HepG2 (cell line): Measurements from ENCODE around the gene TMED6. TPM values are rescaled to one million over a fixed set of nuclear protein-coding genes. Genes with fewer than 3 reads are reported as not detected.

Experiments used
- ATAC-seq: fragments of 200-7000 bp; cut with Tn5 transposase; 3 replicates; pipeline ENCODE4 v1.9.1; 2020; ENCODE audit warnings: mild to moderate bottlenecking, moderate library complexity
- BruUV-seq: library from RNA; stranded (reverse); fragments of 400-500 nt; replicated peaks from 2 replicates; lab custom pipeline; 2021; lab: Mats Ljungman, UMichigan
- CTCF ChIA-PET: fragments of 300-600 bp; formaldehyde crosslinking; extraction: SDS; loops from one replicate; lab custom pipeline; 2021; ENCODE audit warnings: low total read pairs, inconsistent platforms, low intra/inter-chr PET ratio; lab: Yijun Ruan, JAX
- POLR2A ChIA-PET: fragments of 350-600 bp; sonication (Branson Sonifier 250); formaldehyde crosslinking; loops from one replicate; lab custom pipeline; 2020; ENCODE audit warnings: antibody characterized with exemption, inconsistent platforms; lab: Yijun Ruan, JAX
- DNase-seq: peaks from one replicate; pipeline ENCODE4 v3.0.0-alpha.2; 2015; ENCODE audit warnings: low spot score
- FAIRE-seq: peaks from 3 replicates; lab custom pipeline; 2011; peaks lifted over from hg19 to GRCh38; lab: Jason Lieb, UNC
- H2AFZ ChIP-seq: one replicate; pipeline ENCODE4 v1.6.1; 2011; ENCODE audit warnings: low read length, inconsistent platforms
- H3K27ac ChIP-seq: fragments of 300-600 bp; 3 replicates; pipeline ENCODE4 v1.8.0; 2011; ENCODE audit warnings: mixed run types, mild to moderate bottlenecking, mixed read lengths, low read length, inconsistent platforms; ENCODE audit not compliant: insufficient read depth; ENCODE audit errors: extremely low read length
- H3K27me3 ChIP-seq, 2 experiments: fragments of 200-600 bp in 1 of 2; 2 replicates in 1 of 2; 3 replicates in 1 of 2; pipeline versions ENCODE4 v1.6.0 to v1.8.0; 2011; ENCODE audit warnings: low read length in 2 of 2, mild to moderate bottlenecking in 2 of 2, moderate library complexity in 2 of 2, inconsistent platforms in 1 of 2; ENCODE audit not compliant: insufficient read depth in 2 of 2, control insufficient read depth in 1 of 2
- H3K36me3 ChIP-seq, 2 experiments: fragments of 200-600 bp in 1 of 2; replicated peaks in 1 of 2; 2 replicates in 1 of 2; 3 replicates in 1 of 2; pipeline versions ENCODE4 v1.5.1 to v1.8.0; 2011; ENCODE audit warnings: low read length in 2 of 2, inconsistent platforms in 1 of 2; ENCODE audit not compliant: insufficient read depth in 2 of 2, control insufficient read depth in 1 of 2
- H3K4me1 ChIP-seq: 2 replicates; pipeline ENCODE4 v1.5.1; 2012; ENCODE audit warnings: low read length, inconsistent platforms; ENCODE audit not compliant: insufficient read depth
- H3K4me2 ChIP-seq: 2 replicates; pipeline ENCODE4 v1.6.0; 2011; ENCODE audit warnings: low read depth, low read length, inconsistent platforms
- H3K4me3 ChIP-seq, 3 experiments: fragments of 200-600 bp in 1 of 3; sonication (generic), shearing (Covaris generic) in 1 of 3; replicated peaks in 1 of 3; 2 replicates each; pipeline ENCODE4 v1.5.1; 2011 to 2016; ENCODE audit warnings: low read length in 3 of 3, inconsistent platforms in 2 of 3, low read depth in 2 of 3, mild to moderate bottlenecking in 2 of 3, control low read depth in 1 of 3, mixed read lengths in 1 of 3; ENCODE audit not compliant: insufficient read depth in 1 of 3
- H3K79me2 ChIP-seq: one replicate; pipeline ENCODE4 v1.6.1; 2011; ENCODE audit warnings: low read length, inconsistent platforms; ENCODE audit not compliant: insufficient read depth
- H3K9ac ChIP-seq: 2 replicates; pipeline ENCODE4 v1.6.0; 2011; ENCODE audit warnings: mild to moderate bottlenecking, low read depth, low read length, inconsistent platforms; ENCODE audit not compliant: insufficient read depth
- H3K9me3 ChIP-seq: 2 replicates; pipeline ENCODE4 v1.5.1; 2012; ENCODE audit warnings: mild to moderate bottlenecking, low read length
- H4K20me1 ChIP-seq: 2 replicates; pipeline ENCODE4 v1.6.0; 2011; ENCODE audit warnings: inconsistent platforms, mild to moderate bottlenecking, low read length, moderate library complexity; ENCODE audit not compliant: insufficient read depth
- FOXP1 ChIP-seq, 2 experiments: fragments of 450-650 bp in 1 of 2; IDR thresholded peaks; 2 replicates each; pipeline ENCODE4 v1.6.1; 2017 to 2018; ENCODE audit warnings: antibody characterized with exemption in 1 of 2
- IKZF5 ChIP-seq: IDR thresholded peaks from 2 replicates; pipeline ENCODE4 v1.6.1; 2018; ENCODE audit warnings: missing genetic modification reagents, mild to moderate bottlenecking, missing compliant biosample characterization
- RXRB ChIP-seq: IDR thresholded peaks from 2 replicates; pipeline ENCODE4 v1.6.1; 2016; ENCODE audit warnings: borderline replicate concordance, missing genetic modification reagents, missing compliant biosample characterization
- SP4 ChIP-seq: sonication (generic); formaldehyde crosslinking; IDR thresholded peaks from 2 replicates; pipeline ENCODE4 v1.8.1; 2023; ENCODE audit warnings: mild to moderate bottlenecking, missing genetic modification reagents
- ZBTB44 ChIP-seq: sonication (generic); formaldehyde crosslinking; IDR thresholded peaks from 2 replicates; pipeline ENCODE4 v1.4.0; 2020; ENCODE audit warnings: missing genetic modification reagents
- ZNF207 ChIP-seq: fragments of 450-650 bp; IDR thresholded peaks from 2 replicates; pipeline ENCODE4 v1.6.1; 2016; ENCODE audit warnings: antibody characterized with exemption, borderline replicate concordance
- ZNF569 ChIP-seq: sonication (generic); formaldehyde crosslinking; IDR thresholded peaks from 2 replicates; pipeline ENCODE4 v1.5.0; 2020; ENCODE audit warnings: mild to moderate bottlenecking, missing genetic modification reagents, moderate library complexity, borderline replicate concordance
- WGBS: methylation state at CpG from one replicate; pipeline ENCODE4 v1.1.6; 2017; ENCODE audit warnings: low lambda C conversion rate; 5-methylcytosine and 5-hydroxymethylcytosine counted together
- in situ Hi-C: cut with HindIII; loops from 2 replicates; pipeline ENCODE4 v1.10.0; 2017; ENCODE audit warnings: low pct_unique_long_range_greater_than_20kb; ENCODE audit not compliant: extremely low pct_ligation_motif_present
- intact Hi-C: fragments of 100-400 bp; cut with micrococcal nuclease; formaldehyde crosslinking; loops from one replicate; pipeline ENCODE4 v1.10.0; 2022; ENCODE audit not compliant: unreplicated experiment
- polyA plus RNA-seq, 8 experiments: library from polyadenylated mRNA; depleted of rRNA in 3 of 8; stranded (reverse) in 7 of 8; unstranded in 1 of 8; fragments of >200 nt; fragmentation: Illumina TruSeq in 4 of 8; extraction: Trizol in 4 of 8; gene quantifications; 2 replicates each; pipeline versions ENCODE4 v1.2.1 to v1.2.3, GENCODE V29; 2011 to 2016; ENCODE audit warnings: low read depth in 4 of 8, missing spikeins in 1 of 8, mixed read lengths in 1 of 8; ENCODE audit not compliant: insufficient read depth in 1 of 8
- total RNA-seq, 5 experiments: library from RNA; depleted of rRNA; stranded (reverse); fragments of >200 nt; fragmentation: Illumina TruSeq; extraction: Trizol; gene quantifications; 2 replicates each; pipeline ENCODE4 v1.2.3, GENCODE V29; 2016; ENCODE audit warnings: low read depth in 1 of 5

TMED6 gene
- total and polyA plus RNA-seq, 2 of the 13 experiments (the other 11 are each of a cell fraction or from before 2014, with no cell fraction given): 9.8 to 14.4 TPM

- no TSS peak for BruUV-seq
- FAIRE-seq (no peak), ATAC-seq (no peak), DNase-seq (no peak)
- no peaks in the 10 kb centered on the region for H4K20me1 ChIP-seq
- no peak overlapping the region for H2AFZ ChIP-seq
- POLR2A ChIA-PET: no interaction called here
- 95% methylated on average over 1 of the region's 1 CpG for WGBS
- no peaks in the 10 kb centered on the region for H3K27me3 ChIP-seq
- H3K36me3 ChIP-seq: peaks cover 0 to 1% of the 10 kb centered on the region in 2 experiments; a peak in 2 of 5 replicates
- CTCF ChIA-PET: no interaction called here
- H3K4me1 ChIP-seq: peaks cover 18% of the 10 kb centered on the region
- H3K4me3 ChIP-seq: no peak overlapping the region
- no peaks in the 10 kb centered on the region for H3K9me3 ChIP-seq
- no peak for TF ChIP-seq ZNF569
- TF ChIP-seq SP4 (CRISPR knock-in tag): no peak
- no peak for TF ChIP-seq RXRB
- TF ChIP-seq FOXP1 (IDR thresholded peaks at IDR 0.05): no peak
- TF ChIP-seq FOXP1 (CRISPR knock-in tag; IDR thresholded peaks at IDR 0.05): no peak
- TF ChIP-seq IKZF5 (CRISPR knock-in tag): no peak
- no peak for TF ChIP-seq ZBTB44 (CRISPR knock-in tag)
- no peak for TF ChIP-seq ZNF207
- no peak overlapping the region for H3K27ac ChIP-seq
- no peak overlapping the region for H3K4me2 ChIP-seq
- no peak overlapping the region for H3K9ac ChIP-seq
- H3K79me2 ChIP-seq: no peaks in the 10 kb centered on the region
- intact Hi-C loops (no loop called here), in situ Hi-C loops (no loop called here)
These were observed 57.5 kb downstream of the TMED6 start for GRCh38 chr16:69294051-69294450.
